H9 (cell line): ENCODE measurements around the gene RIMS1. TPM values are rescaled to one million over a fixed set of nuclear protein-coding genes. Genes with fewer than 3 reads are reported as not detected.

Source experiments
- DNase-seq: peaks from one replicate; pipeline ENCODE4 v3.0.0-alpha.2; 2017
- H2AFZ ChIP-seq: one replicate; pipeline ENCODE4 v1.6.1; 2013; ENCODE audit warnings: mild to moderate bottlenecking, low read length, control low read depth, moderate library complexity
- H2AK5ac ChIP-seq: 2 replicates; pipeline ENCODE4 v1.6.1; 2013; ENCODE audit warnings: low read length, control low read depth, mixed read lengths; ENCODE audit not compliant: insufficient read length
- H2BK120ac ChIP-seq: one replicate; pipeline ENCODE4 v1.6.1; 2013; ENCODE audit warnings: low read depth, mild to moderate bottlenecking, low read length, control low read depth, inconsistent platforms; ENCODE audit not compliant: poor library complexity, severe bottlenecking
- H2BK12ac ChIP-seq: 2 replicates; pipeline ENCODE4 v1.6.1; 2013; ENCODE audit warnings: low read length, control low read depth, mixed read lengths, low read depth; ENCODE audit not compliant: insufficient read length
- H2BK15ac ChIP-seq: 2 replicates; pipeline ENCODE4 v1.6.1; 2013; ENCODE audit warnings: low read depth, low read length, control low read depth
- H2BK20ac ChIP-seq: one replicate; pipeline ENCODE4 v1.6.1; 2013; ENCODE audit warnings: low read depth, mild to moderate bottlenecking, low read length, control low read depth, inconsistent platforms; ENCODE audit not compliant: poor library complexity, severe bottlenecking
- H2BK5ac ChIP-seq: 2 replicates; pipeline ENCODE4 v1.6.1; 2013; ENCODE audit warnings: low read length, control low read depth, mixed read lengths; ENCODE audit not compliant: insufficient read length
- H3K14ac ChIP-seq: 2 replicates; pipeline ENCODE4 v1.6.1; 2013; ENCODE audit warnings: low read length, control low read depth; ENCODE audit not compliant: insufficient read depth
- H3K18ac ChIP-seq: 2 replicates; pipeline ENCODE4 v1.6.1; 2013; ENCODE audit warnings: low read depth, mild to moderate bottlenecking, mixed read lengths, low read length, control low read depth; ENCODE audit not compliant: insufficient read length
- H3K23ac ChIP-seq: 2 replicates; pipeline ENCODE4 v1.6.1; 2013; ENCODE audit warnings: low read length, control low read depth, mixed read lengths, low read depth; ENCODE audit not compliant: insufficient read length
- H3K23me2 ChIP-seq: 2 replicates; pipeline ENCODE4 v1.6.1; 2013; ENCODE audit warnings: low read depth, mild to moderate bottlenecking, mixed read lengths, low read length, control low read depth; ENCODE audit not compliant: insufficient read length, poor library complexity, severe bottlenecking
- H3K27ac ChIP-seq: 2 replicates; pipeline ENCODE4 v1.5.1; 2013; ENCODE audit warnings: low read length, control low read depth, mixed read lengths, low read depth; ENCODE audit not compliant: insufficient read length
- H3K27me3 ChIP-seq: 2 replicates; pipeline ENCODE4 v1.6.1; 2013; ENCODE audit warnings: low read length, control low read depth, inconsistent platforms; ENCODE audit not compliant: insufficient read depth
- H3K4ac ChIP-seq: 2 replicates; pipeline ENCODE4 v1.6.1; 2013; ENCODE audit warnings: low read depth, mild to moderate bottlenecking, control low read depth, inconsistent platforms, low read length, moderate library complexity
- H3K4me1 ChIP-seq: 2 replicates; pipeline ENCODE4 v1.6.1; 2013; ENCODE audit warnings: low read length, control low read depth, inconsistent platforms; ENCODE audit not compliant: insufficient read depth
- H3K4me2 ChIP-seq: 2 replicates; pipeline ENCODE4 v1.6.1; 2013; ENCODE audit warnings: low read length, control low read depth, mixed read lengths; ENCODE audit not compliant: insufficient read length, insufficient read depth
- H3K56ac ChIP-seq: 2 replicates; pipeline ENCODE4 v1.6.1; 2013; ENCODE audit warnings: low read depth, mild to moderate bottlenecking, mixed read lengths, low read length, control low read depth; ENCODE audit not compliant: insufficient read length
- H3K79me1 ChIP-seq: 2 replicates; pipeline ENCODE4 v1.6.1; 2013; ENCODE audit warnings: low read depth, mild to moderate bottlenecking, moderate library complexity, low read length, control low read depth, inconsistent platforms; ENCODE audit not compliant: insufficient read depth, poor library complexity, severe bottlenecking
- H3K79me2 ChIP-seq: 2 replicates; pipeline ENCODE4 v1.6.1; 2013; ENCODE audit warnings: low read length, control low read depth, inconsistent platforms; ENCODE audit not compliant: insufficient read depth
- H3K9ac ChIP-seq: 2 replicates; pipeline ENCODE4 v1.6.1; 2013; ENCODE audit warnings: low read length, control low read depth, mixed read lengths; ENCODE audit not compliant: insufficient read length; ENCODE audit errors: extremely low read depth
- H3K9me3 ChIP-seq: one replicate; pipeline ENCODE4 v1.6.1; 2013; ENCODE audit warnings: low read depth, low read length, inconsistent platforms; ENCODE audit not compliant: control insufficient read depth
- H3T11ph ChIP-seq: one replicate; pipeline ENCODE4 v1.6.1; 2013; ENCODE audit warnings: mild to moderate bottlenecking, low read length, control low read depth, inconsistent platforms
- H4K20me1 ChIP-seq: one replicate; pipeline ENCODE4 v1.6.1; 2013; ENCODE audit not compliant: control insufficient read depth, insufficient read length, insufficient read depth
- H4K5ac ChIP-seq: 2 replicates; pipeline ENCODE4 v1.6.1; 2013; ENCODE audit warnings: low read depth, mild to moderate bottlenecking, mixed read lengths, low read length, control low read depth; ENCODE audit not compliant: insufficient read length
- H4K8ac ChIP-seq: replicated peaks from 2 replicates; pipeline ENCODE4 v1.6.1; 2013; ENCODE audit warnings: low read length, control low read depth, mixed read lengths, low read depth; ENCODE audit not compliant: insufficient read length
- H4K91ac ChIP-seq: 2 replicates; pipeline ENCODE4 v1.6.1; 2013; ENCODE audit warnings: low read depth, mild to moderate bottlenecking, moderate library complexity, mixed read lengths, low read length, control low read depth; ENCODE audit not compliant: insufficient read length
- H3K27ac Mint-ChIP-seq, 3 experiments: 2 replicates in 2 of 3; 3 replicates in 1 of 3; pipeline ENCODE4 v1.8.0; 2020 to 2021; ENCODE audit warnings: mixed read lengths in 3 of 3, mild to moderate bottlenecking in 1 of 3, moderate library complexity in 1 of 3
- H3K27me3 Mint-ChIP-seq: 2 replicates; pipeline ENCODE4 v1.8.0; 2021; ENCODE audit warnings: low read depth, mild to moderate bottlenecking, moderate library complexity, mixed read lengths
- H3K36me3 Mint-ChIP-seq, 3 experiments: 2 replicates in 2 of 3; 3 replicates in 1 of 3; pipeline ENCODE4 v1.8.0; 2020 to 2021; ENCODE audit warnings: low read depth in 3 of 3, mixed read lengths in 3 of 3; ENCODE audit not compliant: insufficient read depth in 1 of 3
- H3K4me1 Mint-ChIP-seq, 2 experiments: 2 replicates each; pipeline ENCODE4 v1.8.0; 2020; ENCODE audit warnings: mixed read lengths in 2 of 2
- H3K4me3 Mint-ChIP-seq, 2 experiments: 2 replicates in 1 of 2; 3 replicates in 1 of 2; pipeline ENCODE4 v1.8.0; 2020 to 2021; ENCODE audit warnings: mild to moderate bottlenecking in 2 of 2, mixed read lengths in 2 of 2, moderate library complexity in 1 of 2
- H3K9me3 Mint-ChIP-seq, 2 experiments: 2 replicates in 1 of 2; 3 replicates in 1 of 2; pipeline ENCODE4 v1.8.0; 2020; ENCODE audit warnings: mild to moderate bottlenecking in 2 of 2, mixed read lengths in 2 of 2, moderate library complexity in 1 of 2
- total RNA-seq: library from RNA; stranded (reverse); gene quantifications from 2 replicates; pipeline ENCODE4 v1.2.1, GENCODE V29; 2021
- TF ChIP-seq, protein P1 (sequence below): fragments of 200-600 bp; sonication (generic); conservative IDR thresholded peaks from 3 replicates; pipeline ENCODE4 v1.8.0; 2021; ENCODE audit warnings: antibody characterized with exemption, mild to moderate bottlenecking

The RIMS1 gene
- total RNA-seq, 1 experiment from 2014 or later, result 0.83 TPM

- no peak overlapping the region for H3K4me2 ChIP-seq
- H3K4me1 ChIP-seq, result no peaks in the 10 kb centered on the region; the same call in 1 of the 2 replicates
- Mint-ChIP-seq H3K9me3 (no peaks in the 10 kb centered on the region), H3K36me3 (no peaks in the 10 kb centered on the region), H3K4me3 (no peak overlapping the region), H3K4me1 (0 out of 4 replicates have a peak, but pooled peaks cover 2 to 4% of the 10 kb centered on the region in 2 experiments), H3K27me3 (no peaks in the 10 kb centered on the region), H3K27ac (no peak overlapping the region)
- no peak overlapping the region for H3K56ac ChIP-seq
- no peaks in the 10 kb centered on the region for H3K27me3 ChIP-seq
- H3K79me1 ChIP-seq, result no peaks in the 10 kb centered on the region
- no peak overlapping the region for H2BK5ac ChIP-seq
- no peak overlapping the region for H4K5ac ChIP-seq
- no peak overlapping the region for H3K27ac ChIP-seq
- TF ChIP-seq, protein P1, sequence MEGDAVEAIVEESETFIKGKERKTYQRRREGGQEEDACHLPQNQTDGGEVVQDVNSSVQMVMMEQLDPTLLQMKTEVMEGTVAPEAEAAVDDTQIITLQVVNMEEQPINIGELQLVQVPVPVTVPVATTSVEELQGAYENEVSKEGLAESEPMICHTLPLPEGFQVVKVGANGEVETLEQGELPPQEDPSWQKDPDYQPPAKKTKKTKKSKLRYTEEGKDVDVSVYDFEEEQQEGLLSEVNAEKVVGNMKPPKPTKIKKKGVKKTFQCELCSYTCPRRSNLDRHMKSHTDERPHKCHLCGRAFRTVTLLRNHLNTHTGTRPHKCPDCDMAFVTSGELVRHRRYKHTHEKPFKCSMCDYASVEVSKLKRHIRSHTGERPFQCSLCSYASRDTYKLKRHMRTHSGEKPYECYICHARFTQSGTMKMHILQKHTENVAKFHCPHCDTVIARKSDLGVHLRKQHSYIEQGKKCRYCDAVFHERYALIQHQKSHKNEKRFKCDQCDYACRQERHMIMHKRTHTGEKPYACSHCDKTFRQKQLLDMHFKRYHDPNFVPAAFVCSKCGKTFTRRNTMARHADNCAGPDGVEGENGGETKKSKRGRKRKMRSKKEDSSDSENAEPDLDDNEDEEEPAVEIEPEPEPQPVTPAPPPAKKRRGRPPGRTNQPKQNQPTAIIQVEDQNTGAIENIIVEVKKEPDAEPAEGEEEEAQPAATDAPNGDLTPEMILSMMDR, result no peak
- no peaks in the 10 kb centered on the region for H3K23me2 ChIP-seq
- no peaks in the 10 kb centered on the region for H4K20me1 ChIP-seq
- no peak overlapping the region for H3K14ac ChIP-seq
- no peak overlapping the region for H4K8ac ChIP-seq
- H2BK20ac ChIP-seq, result no peak overlapping the region
- H3K4ac ChIP-seq, result no peak overlapping the region
- no peak overlapping the region for H2BK120ac ChIP-seq
- H3T11ph ChIP-seq, result no peak overlapping the region
- H2BK12ac ChIP-seq, result no peak overlapping the region
- no peak overlapping the region for H3K18ac ChIP-seq
- no peak overlapping the region for H3K23ac ChIP-seq
- no peak overlapping the region for H4K91ac ChIP-seq
- DNase-seq, result no peak
- H3K9ac ChIP-seq, result no peak overlapping the region
- no peaks in the 10 kb centered on the region for H3K79me2 ChIP-seq
- no peak overlapping the region for H2AK5ac ChIP-seq
- no peak overlapping the region for H2BK15ac ChIP-seq
- no peaks in the 10 kb centered on the region for H3K9me3 ChIP-seq
- no peak overlapping the region for H2AFZ ChIP-seq
Measured at GRCh38 chr6:72219536-72219935, 333.2 kb downstream of the RIMS1 start.
